K562 (cell line): Measurements from ENCODE around the gene ZNF692. TPM values are rescaled to one million over a fixed set of nuclear protein-coding genes. Genes with fewer than 3 reads are reported as not detected.

ENCODE experiments used
- ATAC-seq: fragments of 200-7000 bp; cut with Tn5 transposase; 3 replicates; pipeline ENCODE4 v1.9.1; 2020; ENCODE audit warnings: moderate library complexity
- BruUV-seq: library from RNA; stranded (reverse); fragments of 400-500 nt; replicated peaks from 2 replicates; lab custom pipeline; 2021; lab: Mats Ljungman, UMichigan
- CTCF ChIA-PET: fragments of 300-600 bp; formaldehyde crosslinking; extraction: SDS; loops from one replicate; lab custom pipeline; 2021; ENCODE audit warnings: low intra/inter-chr PET ratio; lab: Yijun Ruan, JAX
- POLR2A ChIA-PET: fragments of 300-600, 350-650 bp; sonication (Branson Sonifier 250); formaldehyde crosslinking; extraction: SDS; loops from one replicate; lab custom pipeline; 2021; ENCODE audit warnings: antibody characterized with exemption, inconsistent platforms; lab: Yijun Ruan, JAX
- DNase-seq, 4 experiments: peaks; one replicate each; pipeline versions ENCODE4 v3.0.0 to v3.0.0-alpha.2; 2011 to 2018; ENCODE audit warnings: low spot score in 3 of 4, mixed read lengths in 3 of 4; ENCODE audit errors: extremely low read depth in 1 of 4
- FAIRE-seq: peaks from 2 replicates; lab custom pipeline; 2011; peaks lifted over from hg19 to GRCh38; lab: Jason Lieb, UNC
- H2AFZ ChIP-seq: 2 replicates; pipeline ENCODE4 v1.6.0; 2011; ENCODE audit warnings: low read depth, low read length, control low read depth, inconsistent platforms
- H3K27ac ChIP-seq: fragments of 200-600 bp; 3 replicates; pipeline ENCODE4 v1.8.0; 2011; ENCODE audit warnings: low read depth, mild to moderate bottlenecking, control low read depth, inconsistent platforms, low read length, moderate library complexity, mixed read lengths; ENCODE audit errors: extremely low read depth
- H3K27me3 ChIP-seq, 2 experiments: fragments of 300-600 bp in 1 of 2; 2 replicates in 1 of 2; 3 replicates in 1 of 2; pipeline versions ENCODE4 v1.6.0 to v1.8.0; 2011; ENCODE audit warnings: inconsistent platforms in 2 of 2, low read length in 2 of 2, mild to moderate bottlenecking in 1 of 2, mixed read lengths in 1 of 2, moderate library complexity in 1 of 2; ENCODE audit not compliant: control insufficient read depth in 2 of 2, insufficient read depth in 2 of 2
- H3K36me3 ChIP-seq: fragments of 300-600 bp; 3 replicates; pipeline ENCODE4 v1.8.0; 2011; ENCODE audit warnings: mild to moderate bottlenecking, low read length, inconsistent platforms; ENCODE audit not compliant: control insufficient read depth, insufficient read depth
- H3K4me1 ChIP-seq, 2 experiments: fragments of 200-600 bp in 1 of 2; replicated peaks in 1 of 2; 2 replicates in 1 of 2; 3 replicates in 1 of 2; pipeline versions ENCODE4 v1.5.1 to v1.8.0; 2011; ENCODE audit warnings: inconsistent platforms in 2 of 2, low read length in 2 of 2, mild to moderate bottlenecking in 1 of 2, mixed read lengths in 1 of 2, moderate library complexity in 1 of 2; ENCODE audit not compliant: control insufficient read depth in 2 of 2, insufficient read depth in 2 of 2
- H3K4me2 ChIP-seq: 2 replicates; pipeline ENCODE4 v1.6.1; 2011; ENCODE audit warnings: low read length, control low read depth, inconsistent platforms, mixed read lengths; ENCODE audit not compliant: insufficient read depth
- H3K4me3 ChIP-seq: fragments of 200-600 bp; sonication (generic), shearing (Covaris generic); 2 replicates; pipeline ENCODE4 v1.5.1; 2016; ENCODE audit warnings: control low read depth, inconsistent platforms
- H3K79me2 ChIP-seq: fragments of 200-600 bp; 3 replicates; pipeline ENCODE4 v1.8.0; 2011; ENCODE audit warnings: low read length, inconsistent platforms; ENCODE audit not compliant: control insufficient read depth, insufficient read depth
- H3K9ac ChIP-seq, 2 experiments: 2 replicates each; pipeline versions ENCODE4 v1.6.0 to v1.6.1; 2011; ENCODE audit warnings: low read depth in 2 of 2, low read length in 2 of 2, control low read depth in 1 of 2, inconsistent platforms in 1 of 2, mild to moderate bottlenecking in 1 of 2, mixed read lengths in 1 of 2; ENCODE audit not compliant: insufficient read depth in 1 of 2
- H3K9me1 ChIP-seq: one replicate; pipeline ENCODE4 v1.6.0; 2011; ENCODE audit warnings: inconsistent platforms, mild to moderate bottlenecking, low read length, moderate library complexity; ENCODE audit not compliant: control insufficient read depth, insufficient read depth
- H3K9me3 ChIP-seq: replicated peaks from 2 replicates; pipeline ENCODE4 v1.5.1; 2011; ENCODE audit warnings: low read depth, low read length, inconsistent platforms; ENCODE audit not compliant: control insufficient read depth, insufficient read depth
- H4K20me1 ChIP-seq: replicated peaks from 2 replicates; pipeline ENCODE4 v1.6.1; 2011; ENCODE audit warnings: low read length, inconsistent platforms, mixed read lengths; ENCODE audit not compliant: control insufficient read depth, insufficient read depth
- CBX8 ChIP-seq: fragments of 200-600 bp; sonication (generic); IDR thresholded peaks from 2 replicates; pipeline ENCODE4 v1.6.1; 2012; ENCODE audit warnings: borderline replicate concordance, mixed run types, low read depth, mild to moderate bottlenecking, moderate library complexity, mixed read lengths, low read length, control low read depth, inconsistent platforms; ENCODE audit not compliant: poor library complexity, severe bottlenecking; ENCODE audit errors: extremely low read depth
- GATA2 ChIP-seq: sonication (generic); formaldehyde crosslinking; IDR thresholded peaks from 2 replicates; pipeline ENCODE4 v1.4.0; 2020; ENCODE audit warnings: mild to moderate bottlenecking, missing genetic modification reagents
- JUN ChIP-seq, 2 experiments: sonication (generic) in 1 of 2; formaldehyde crosslinking in 1 of 2; IDR thresholded peaks; 2 replicates each; pipeline versions ENCODE4 v1.6.1 to v1.8.0; 2012 to 2022; ENCODE audit warnings: borderline replicate concordance in 2 of 2, mild to moderate bottlenecking in 2 of 2, improper control_type of control experiment in 1 of 2, low read depth in 1 of 2, low read length in 1 of 2, missing genetic modification reagents in 1 of 2
- KDM1A ChIP-seq, 2 experiments: fragments of 450-650 bp; IDR thresholded peaks; 2 replicates each; pipeline ENCODE4 v1.6.1; 2016; ENCODE audit warnings: mild to moderate bottlenecking in 2 of 2
- NCOR1 ChIP-seq: fragments of 450-650 bp; IDR thresholded peaks from 2 replicates; pipeline ENCODE4 v1.6.1; 2016; ENCODE audit warnings: mild to moderate bottlenecking, moderate library complexity
- POLR2A ChIP-seq: fragments of 450-650 bp; conservative IDR thresholded peaks from 2 replicates; pipeline ENCODE4 v1.6.1; 2016
- PURB ChIP-seq: sonication (generic); formaldehyde crosslinking; IDR thresholded peaks from 2 replicates; pipeline ENCODE4 v1.9.0; 2021; ENCODE audit warnings: low read depth, mild to moderate bottlenecking, missing genetic modification reagents
- PYGO2 ChIP-seq: fragments of 450-650 bp; IDR thresholded peaks from 2 replicates; pipeline ENCODE4 v1.6.1; 2016; ENCODE audit warnings: mild to moderate bottlenecking, missing genetic modification characterization, moderate library complexity, missing compliant biosample characterization
- RCOR1 ChIP-seq, 2 experiments: IDR thresholded peaks; 2 replicates each; pipeline ENCODE4 v1.6.1; 2012; ENCODE audit warnings: low read depth in 2 of 2, low read length in 2 of 2, borderline replicate concordance in 1 of 2, improper control_type of control experiment in 1 of 2
- TOE1 ChIP-seq, 2 experiments: fragments of 450-650 bp in 1 of 2; sonication (generic) in 1 of 2; formaldehyde crosslinking in 1 of 2; IDR thresholded peaks; 2 replicates each; pipeline versions ENCODE4 v1.7.1 to v1.8.0; 2016 to 2022; ENCODE audit warnings: borderline replicate concordance in 2 of 2, mild to moderate bottlenecking in 2 of 2, antibody characterized with exemption in 1 of 2, inconsistent platforms in 1 of 2, low read depth in 1 of 2, missing genetic modification reagents in 1 of 2, moderate library complexity in 1 of 2
- TRIM24 ChIP-seq, 2 experiments: fragments of 450-650 bp; IDR thresholded peaks; 2 replicates each; pipeline ENCODE4 v1.6.1; 2016
- ZNF316 ChIP-seq: fragments of 450-650 bp; IDR thresholded peaks from 2 replicates; pipeline ENCODE4 v1.6.1; 2016
- WGBS: fragments of 100-300 bp; shearing (Covaris generic); methylation state at CpG from one replicate; pipeline ENCODE4 v1.1.6; 2016; ENCODE audit warnings: low coverage, mixed read lengths; ENCODE audit not compliant: insufficient coverage; ENCODE audit errors: missing lambda C conversion rate; 5-methylcytosine and 5-hydroxymethylcytosine counted together
- in situ Hi-C: fragments of 300-500 bp; cut with MboI; formaldehyde crosslinking; loops from 4 replicates; pipeline ENCODE4 v1.15.0; 2018; ENCODE audit warnings: inconsistent platforms, mixed read lengths
- intact Hi-C: fragments of 100-400 bp; cut with micrococcal nuclease; formaldehyde crosslinking; loops from 2 replicates; pipeline ENCODE4 v1.14.2; 2022
- polyA plus RNA-seq, 8 experiments: library from polyadenylated mRNA; depleted of rRNA in 4 of 8; stranded (reverse) in 5 of 8; unstranded in 3 of 8; fragments of >200 nt; fragmentation: Nextera tagmentation in 2 of 8; fragmentation: Illumina TruSeq in 1 of 8; extraction: Ambion mirVana in 2 of 8; extraction: Trizol in 1 of 8; gene quantifications; 2 replicates each; pipeline versions ENCODE4 v1.2.1 to v1.2.3, GENCODE V29; 2011 to 2014; ENCODE audit warnings: inconsistent platforms in 1 of 8, missing spikeins in 1 of 8
- total RNA-seq, 7 experiments: library from RNA; depleted of rRNA in 6 of 7; stranded (reverse); fragments of >200 nt in 6 of 7; fragmentation: Illumina TruSeq in 2 of 7; extraction: Trizol in 2 of 7; gene quantifications; 2 replicates each; pipeline versions ENCODE4 v1.2.1 to v1.2.3, GENCODE V29; 2011 to 2021; ENCODE audit warnings: low replicate concordance in 1 of 7
- TF ChIP-seq, protein P1 (sequence below): IDR thresholded peaks from 2 replicates; pipeline ENCODE4 v1.6.1; 2014; ENCODE audit warnings: antibody characterized with exemption
- TF ChIP-seq, protein P2 (sequence below): IDR thresholded peaks from 2 replicates; pipeline ENCODE4 v1.6.1; 2012; ENCODE audit warnings: low read depth, low read length, improper control_type of control experiment, borderline replicate concordance
- TF ChIP-seq, protein P3 (sequence below): sonication (generic); formaldehyde crosslinking; IDR thresholded peaks from 2 replicates; pipeline ENCODE4 v1.8.1; 2023; ENCODE audit warnings: mild to moderate bottlenecking, missing genetic modification reagents

Gene ZNF692
- total and polyA plus RNA-seq, 9 of the 15 experiments (the other 6 are each of a cell fraction or from before 2014, with no cell fraction given): 8.4 to 143 (median 55.9) TPM

DNA sequence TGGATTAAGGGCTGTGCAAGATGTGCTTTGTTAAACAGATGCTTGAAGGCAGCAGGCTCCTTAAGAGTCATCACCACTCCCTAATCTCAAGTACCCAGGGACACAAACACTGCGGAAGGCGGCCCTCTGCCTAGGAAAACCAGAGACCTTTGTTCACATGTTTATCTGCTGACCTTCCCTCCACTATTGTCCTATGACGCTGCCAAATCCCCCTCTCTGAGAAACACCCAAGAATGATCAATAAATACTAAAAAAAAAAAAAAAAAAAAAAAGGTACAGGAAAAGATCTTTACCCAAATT, 28.2 kb downstream of the ZNF692 start (continued):
- TF ChIP-seq TRIM24 (IDR thresholded peaks at IDR 0.05): peak; percentile 10 to 26; a peak in 1 of 4 replicates
- TF ChIP-seq NCOR1: peak; percentile 58

DNA sequence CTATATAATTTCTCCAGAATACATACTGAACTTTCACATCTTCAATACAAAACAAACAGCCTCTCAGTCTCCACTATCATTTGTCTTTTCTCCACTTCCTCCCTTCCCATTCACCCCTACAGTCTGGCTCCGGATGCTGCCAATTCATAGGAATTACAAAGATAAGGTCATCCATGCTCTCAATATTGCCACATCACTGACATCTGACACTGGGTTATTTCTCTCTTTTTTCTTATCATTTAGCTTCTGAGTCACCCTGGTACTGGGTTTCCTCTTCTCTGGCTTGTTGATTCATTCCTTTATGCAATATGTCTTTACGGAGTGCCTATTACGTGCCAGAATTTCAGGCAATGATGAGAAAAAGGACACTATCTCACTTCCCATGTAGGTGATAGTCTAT, 30.0 kb downstream of the ZNF692 start:
- peaks cover 12% of the 10 kb centered on the region; the same call in 2 of the 3 replicates for H3K36me3 ChIP-seq
- in situ Hi-C loops (no loop called here), intact Hi-C loops (loop anchor here (5.0 kb wide), 1 partner anchor 972 kb away; the partner anchor contains the start of gene TRIM58)
- peak overlapping the region; percentile 37 for H3K4me2 ChIP-seq
- H3K4me3 ChIP-seq: no peak overlapping the region
- no peaks in the 10 kb centered on the region for H3K27me3 ChIP-seq
- no TSS peak for BruUV-seq
- no peaks in the 10 kb centered on the region for H3K9me1 ChIP-seq
- peaks cover 29 to 45% of the 10 kb centered on the region in 2 experiments for H3K4me1 ChIP-seq
- DNase-seq (peak; percentile 64 to 86 (median 76)), FAIRE-seq (peak; percentile 74), ATAC-seq (peak; percentile 15)
- peak overlapping the region; percentile 99 for H3K27ac ChIP-seq
- POLR2A ChIA-PET: interaction anchor here (0.7 to 6.8 kb wide), 4 partner anchors 9 to 74 kb away, joined by 3 to 78 read pairs (median 3); partner anchors contain the start of gene ZNF672
- peak overlapping the region in 1 of 2 experiments; percentile 57; a peak in 2 of 4 replicates for H3K9ac ChIP-seq
- WGBS: 0% methylated on average over 3 of the region's 3 CpGs
- peaks cover 23% of the 10 kb centered on the region for H3K79me2 ChIP-seq
- H3K9me3 ChIP-seq: 0 out of 2 replicates have a peak, but pooled peaks cover 5% of the 10 kb centered on the region
- H4K20me1 ChIP-seq: no peaks in the 10 kb centered on the region; the same call in 1 of the 2 replicates
- peak overlapping the region; percentile 45 for H2AFZ ChIP-seq
- CTCF ChIA-PET: interaction anchor here (0.6 kb wide), 1 partner anchor 26 kb away, joined by 3 read pairs; no protein-coding TSS in a partner anchor
- TF ChIP-seq POLR2A (no peak), RCOR1 (IDR thresholded peaks at IDR 0.05; ENCODE audit: borderline replicate concordance in 1 of 2, low read depth in 2 of 2, low read length in 2 of 2) (peak in 1 of 2 experiments; percentile 94; a peak in 2 of 4 replicates), ZNF316 (peak; percentile 86), CBX8 (no peak), PURB (CRISPR knock-in tag) (no peak), PYGO2 (tag) (0 out of 2 replicates have a peak, but pooled peaks have one; percentile 20), JUN (IDR thresholded peaks at IDR 0.05; ENCODE audit: borderline replicate concordance, low read depth, low read length) (peak; percentile 94), JUN (CRISPR knock-in tag; IDR thresholded peaks at IDR 0.05; ENCODE audit: borderline replicate concordance) (no peak; the same call in 1 of the 2 replicates), GATA2 (peak; percentile 47; the same call in 1 of the 2 replicates), KDM1A (IDR thresholded peaks at IDR 0.05) (peak; percentile 53 to 63; a peak in 2 of 4 replicates), TOE1 (IDR thresholded peaks at IDR 0.05; ENCODE audit: borderline replicate concordance) (peak; percentile 68), TOE1 (CRISPR knock-in tag; IDR thresholded peaks at IDR 0.05; ENCODE audit: borderline replicate concordance, low read depth) (no peak)
- TF ChIP-seq, protein P1, sequence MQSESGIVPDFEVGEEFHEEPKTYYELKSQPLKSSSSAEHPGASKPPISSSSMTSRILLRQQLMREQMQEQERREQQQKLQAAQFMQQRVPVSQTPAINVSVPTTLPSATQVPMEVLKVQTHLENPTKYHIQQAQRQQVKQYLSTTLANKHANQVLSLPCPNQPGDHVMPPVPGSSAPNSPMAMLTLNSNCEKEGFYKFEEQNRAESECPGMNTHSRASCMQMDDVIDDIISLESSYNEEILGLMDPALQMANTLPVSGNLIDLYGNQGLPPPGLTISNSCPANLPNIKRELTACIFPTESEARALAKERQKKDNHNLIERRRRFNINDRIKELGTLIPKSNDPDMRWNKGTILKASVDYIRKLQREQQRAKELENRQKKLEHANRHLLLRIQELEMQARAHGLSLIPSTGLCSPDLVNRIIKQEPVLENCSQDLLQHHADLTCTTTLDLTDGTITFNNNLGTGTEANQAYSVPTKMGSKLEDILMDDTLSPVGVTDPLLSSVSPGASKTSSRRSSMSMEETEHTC: peak; percentile 67; the same call in 1 of the 2 replicates
- TF ChIP-seq, protein P2, sequence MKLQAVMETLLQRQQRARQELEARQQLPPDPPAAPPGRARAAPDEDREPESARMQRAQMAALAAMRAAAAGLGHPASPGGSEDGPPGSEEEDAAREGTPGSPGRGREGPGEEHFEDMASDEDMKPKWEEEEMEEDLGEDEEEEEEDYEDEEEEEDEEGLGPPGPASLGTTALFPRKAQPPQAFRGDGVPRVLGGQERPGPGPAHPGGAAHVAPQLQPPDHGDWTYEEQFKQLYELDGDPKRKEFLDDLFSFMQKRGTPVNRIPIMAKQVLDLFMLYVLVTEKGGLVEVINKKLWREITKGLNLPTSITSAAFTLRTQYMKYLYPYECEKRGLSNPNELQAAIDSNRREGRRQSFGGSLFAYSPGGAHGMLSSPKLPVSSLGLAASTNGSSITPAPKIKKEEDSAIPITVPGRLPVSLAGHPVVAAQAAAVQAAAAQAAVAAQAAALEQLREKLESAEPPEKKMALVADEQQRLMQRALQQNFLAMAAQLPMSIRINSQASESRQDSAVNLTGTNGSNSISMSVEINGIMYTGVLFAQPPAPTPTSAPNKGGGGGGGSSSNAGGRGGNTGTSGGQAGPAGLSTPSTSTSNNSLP: peak; percentile 99
- TF ChIP-seq, protein P3, sequence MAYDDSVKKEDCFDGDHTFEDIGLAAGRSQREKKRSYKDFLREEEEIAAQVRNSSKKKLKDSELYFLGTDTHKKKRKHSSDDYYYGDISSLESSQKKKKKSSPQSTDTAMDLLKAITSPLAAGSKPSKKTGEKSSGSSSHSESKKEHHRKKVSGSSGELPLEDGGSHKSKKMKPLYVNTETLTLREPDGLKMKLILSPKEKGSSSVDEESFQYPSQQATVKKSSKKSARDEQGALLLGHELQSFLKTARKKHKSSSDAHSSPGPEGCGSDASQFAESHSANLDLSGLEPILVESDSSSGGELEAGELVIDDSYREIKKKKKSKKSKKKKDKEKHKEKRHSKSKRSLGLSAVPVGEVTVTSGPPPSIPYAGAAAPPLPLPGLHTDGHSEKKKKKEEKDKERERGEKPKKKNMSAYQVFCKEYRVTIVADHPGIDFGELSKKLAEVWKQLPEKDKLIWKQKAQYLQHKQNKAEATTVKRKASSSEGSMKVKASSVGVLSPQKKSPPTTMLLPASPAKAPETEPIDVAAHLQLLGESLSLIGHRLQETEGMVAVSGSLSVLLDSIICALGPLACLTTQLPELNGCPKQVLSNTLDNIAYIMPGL: no peak
